Effector memory CD4-positive, alpha-beta T cell (primary cell): Measurements from ENCODE around the gene PAPPA2.

Source experiments
- DNase-seq, 3 donors: peaks; one replicate each; pipeline ENCODE4 v3.0.0-alpha.2; 2020
- H3K27ac ChIP-seq: 2 replicates; pipeline ENCODE4 v1.7.0; 2013; ENCODE audit warnings: mild to moderate bottlenecking, low read length, moderate library complexity; ENCODE audit not compliant: insufficient read depth, poor library complexity, severe bottlenecking
- H3K27me3 ChIP-seq: replicated peaks from 2 replicates; pipeline ENCODE4 v1.7.0; 2013; ENCODE audit warnings: mild to moderate bottlenecking, low read length; ENCODE audit not compliant: insufficient read depth, control insufficient read depth, poor library complexity, severe bottlenecking
- H3K36me3 ChIP-seq: 2 replicates; pipeline ENCODE4 v1.7.0; 2013; ENCODE audit warnings: mild to moderate bottlenecking, low read length, moderate library complexity; ENCODE audit not compliant: control insufficient read depth, insufficient read depth
- H3K4me1 ChIP-seq: 2 replicates; pipeline ENCODE4 v1.7.0; 2013; ENCODE audit warnings: low read length, mild to moderate bottlenecking; ENCODE audit not compliant: control insufficient read depth, insufficient read depth, poor library complexity, severe bottlenecking
- H3K4me3 ChIP-seq: 2 replicates; pipeline ENCODE4 v1.7.0; 2013; ENCODE audit warnings: low read length, low read depth, mild to moderate bottlenecking; ENCODE audit not compliant: insufficient read depth, poor library complexity, severe bottlenecking
- H3K9me3 ChIP-seq: 2 replicates; pipeline ENCODE4 v1.7.0; 2013; ENCODE audit warnings: mild to moderate bottlenecking, low read length, moderate library complexity; ENCODE audit not compliant: control insufficient read depth

PAPPA2 gene

DNA sequence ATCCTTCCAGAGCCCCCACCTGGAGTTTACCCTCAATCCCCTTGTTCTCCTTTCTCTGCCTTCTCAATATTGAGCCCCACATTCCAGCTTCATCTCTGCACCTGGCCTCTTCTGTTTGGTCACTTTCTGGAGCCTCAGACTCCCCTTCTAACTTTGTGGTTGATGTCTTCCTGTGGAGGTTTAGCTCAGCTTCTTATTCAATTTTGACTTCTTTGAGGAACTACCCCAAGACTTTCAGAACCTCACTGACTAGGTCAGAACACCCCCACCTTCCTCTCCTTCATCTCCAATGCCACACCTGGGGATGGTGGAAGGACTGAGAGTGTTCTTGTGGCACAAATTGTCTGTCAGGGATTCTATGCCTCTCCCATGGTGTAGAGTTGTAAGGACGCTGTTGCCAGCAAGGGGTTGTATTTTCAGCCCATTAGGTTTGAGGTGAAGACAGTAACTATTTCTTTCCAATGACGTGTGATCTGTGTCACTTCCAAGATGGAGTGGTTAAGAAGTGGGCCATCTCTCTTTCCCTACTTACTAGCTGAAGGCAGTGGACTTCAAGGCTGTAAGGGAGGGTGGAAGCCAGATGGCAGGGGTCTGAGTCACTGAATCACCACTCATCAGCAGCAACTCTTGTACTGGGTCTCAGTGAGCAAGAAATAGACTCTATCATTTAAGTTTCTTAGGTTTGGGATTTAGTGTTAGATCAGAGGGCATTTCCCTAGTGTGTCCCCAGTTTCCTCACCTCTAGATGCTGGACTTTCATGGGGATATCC is 80.6 kb downstream of the PAPPA2 start:
- Histone ChIP-seq H3K9me3 (no peaks in the 10 kb centered on the region), H3K4me3 (no peak overlapping the region), H3K27ac (no peak overlapping the region), H3K4me1 (no peaks in the 10 kb centered on the region), H3K27me3 (no peaks in the 10 kb centered on the region), H3K36me3 (no peaks in the 10 kb centered on the region)
- no peak for DNase-seq

DNA sequence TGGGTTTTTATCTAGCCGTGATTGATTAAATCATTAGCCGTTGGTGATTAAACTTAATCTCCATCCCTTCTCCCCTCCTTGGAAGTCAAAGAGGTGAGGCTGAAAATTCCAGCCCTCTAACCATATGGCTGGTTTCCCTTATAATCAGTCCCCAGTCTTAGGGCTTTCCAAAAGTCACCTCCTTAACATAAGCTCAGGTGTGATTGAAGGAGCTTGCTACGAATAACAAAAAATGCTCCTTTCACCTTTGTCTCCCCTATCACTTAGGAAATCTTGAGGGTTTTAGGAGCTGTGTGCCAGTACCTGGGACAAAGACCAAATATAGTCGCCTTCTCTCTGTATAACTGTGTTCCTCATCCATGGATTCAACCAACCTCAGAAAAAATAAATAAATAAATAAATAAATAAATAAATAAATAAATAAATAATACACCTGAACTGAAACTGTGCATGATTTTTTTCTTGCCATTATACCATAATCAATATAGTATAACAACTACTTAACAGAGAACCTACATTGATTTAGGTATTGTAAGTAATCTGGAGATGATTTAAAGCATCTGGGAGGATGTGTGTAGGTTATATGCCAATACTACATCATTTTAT is 82.2 kb downstream of the PAPPA2 start:
- DNase-seq, result no peak
- no peak overlapping the region for H3K27ac ChIP-seq
- no peaks in the 10 kb centered on the region for H3K36me3 ChIP-seq
- H3K4me3 ChIP-seq, result no peak overlapping the region
- H3K27me3 ChIP-seq, result no peaks in the 10 kb centered on the region
- no peaks in the 10 kb centered on the region for H3K4me1 ChIP-seq
- no peaks in the 10 kb centered on the region for H3K9me3 ChIP-seq

DNA sequence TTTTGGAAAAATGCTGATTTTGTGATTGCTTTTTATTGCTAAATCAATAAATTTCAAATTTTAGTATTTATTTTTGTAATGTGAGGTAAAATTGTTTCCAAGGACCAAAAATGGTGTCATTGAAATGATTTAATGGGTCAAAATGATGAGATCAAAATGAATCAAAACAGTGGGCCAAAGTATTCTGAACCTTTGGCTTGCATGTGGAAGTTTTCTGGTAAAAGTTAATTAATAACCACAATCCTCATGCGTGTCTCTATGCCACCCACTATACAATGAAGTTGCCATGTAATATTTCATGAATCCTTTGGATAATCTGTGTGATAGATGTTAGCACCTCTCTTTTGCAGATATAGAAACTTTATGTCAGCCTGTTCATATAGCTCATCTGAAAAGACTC is 83.8 kb downstream of the PAPPA2 start:
- Histone ChIP-seq H3K27ac (no peak overlapping the region), H3K4me1 (no peaks in the 10 kb centered on the region), H3K9me3 (no peaks in the 10 kb centered on the region), H3K4me3 (no peak overlapping the region), H3K36me3 (no peaks in the 10 kb centered on the region), H3K27me3 (no peaks in the 10 kb centered on the region)
- DNase-seq, result no peak

DNA sequence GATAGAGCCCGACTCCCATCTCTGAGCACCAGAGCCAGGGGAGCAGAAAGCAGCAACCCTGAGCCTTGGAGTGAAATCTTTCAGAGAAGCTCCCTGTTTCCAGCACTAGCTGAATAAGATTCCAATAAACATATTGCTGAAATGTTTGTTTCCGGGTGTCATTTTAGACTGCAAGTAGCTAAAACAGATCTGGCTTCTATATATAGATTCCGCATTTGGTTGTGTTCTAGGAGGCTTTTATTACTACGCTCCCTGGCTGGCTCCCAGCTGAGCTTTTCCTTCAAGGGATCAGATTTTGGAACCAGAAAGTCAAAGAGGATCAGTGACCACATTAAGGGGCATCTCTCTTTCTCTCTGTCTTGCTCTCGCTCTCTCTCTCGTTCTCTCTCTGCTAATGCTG is 88.2 kb downstream of the PAPPA2 start:
- no peak for DNase-seq
- Histone ChIP-seq H3K27ac (no peak overlapping the region), H3K9me3 (no peaks in the 10 kb centered on the region), H3K36me3 (no peaks in the 10 kb centered on the region), H3K4me1 (no peaks in the 10 kb centered on the region), H3K4me3 (no peak overlapping the region), H3K27me3 (no peaks in the 10 kb centered on the region)

DNA sequence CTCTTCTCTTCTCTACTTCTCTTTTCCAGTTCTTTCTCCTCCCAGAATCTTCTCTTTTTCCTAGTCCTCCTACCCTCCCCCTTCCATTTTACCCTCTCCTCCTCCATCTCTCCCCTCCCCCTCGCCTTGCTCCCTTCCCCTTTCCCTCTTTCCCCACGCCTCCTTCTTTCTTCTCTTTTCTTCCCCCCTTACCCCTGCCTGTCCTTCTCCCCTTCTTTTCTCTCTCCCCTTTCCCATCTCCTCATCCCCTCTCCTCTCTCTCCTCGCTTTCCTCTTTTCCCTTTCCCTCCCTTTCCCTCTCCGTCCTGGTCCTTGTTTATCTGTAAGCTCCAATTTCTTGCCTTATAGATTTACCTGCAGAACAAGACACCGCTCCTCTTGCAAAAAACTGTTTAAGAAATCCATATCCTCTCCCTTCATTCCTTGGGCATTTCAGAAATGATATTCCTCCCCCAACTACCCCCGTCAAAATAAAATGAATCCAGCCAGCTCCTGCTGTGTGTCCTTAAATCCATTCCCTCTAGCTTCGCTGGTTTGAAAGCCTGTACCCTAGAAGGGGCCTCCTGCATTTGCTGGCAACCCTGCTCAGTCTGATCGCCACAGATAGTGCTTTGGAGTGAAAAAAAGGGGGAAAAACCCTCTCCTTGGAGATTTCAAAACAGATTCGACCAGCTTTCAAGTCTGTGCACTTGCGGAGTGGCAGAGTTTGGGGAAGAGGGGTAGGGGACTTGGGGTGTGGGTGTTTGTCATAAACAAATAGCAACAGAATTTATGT is 89.4 kb downstream of the PAPPA2 start:
- no peaks in the 10 kb centered on the region for H3K9me3 ChIP-seq
- H3K27me3 ChIP-seq, result no peaks in the 10 kb centered on the region
- no peak for DNase-seq
- H3K27ac ChIP-seq, result no peak overlapping the region
- H3K36me3 ChIP-seq, result no peaks in the 10 kb centered on the region
- H3K4me1 ChIP-seq, result no peaks in the 10 kb centered on the region
- no peak overlapping the region for H3K4me3 ChIP-seq

DNA sequence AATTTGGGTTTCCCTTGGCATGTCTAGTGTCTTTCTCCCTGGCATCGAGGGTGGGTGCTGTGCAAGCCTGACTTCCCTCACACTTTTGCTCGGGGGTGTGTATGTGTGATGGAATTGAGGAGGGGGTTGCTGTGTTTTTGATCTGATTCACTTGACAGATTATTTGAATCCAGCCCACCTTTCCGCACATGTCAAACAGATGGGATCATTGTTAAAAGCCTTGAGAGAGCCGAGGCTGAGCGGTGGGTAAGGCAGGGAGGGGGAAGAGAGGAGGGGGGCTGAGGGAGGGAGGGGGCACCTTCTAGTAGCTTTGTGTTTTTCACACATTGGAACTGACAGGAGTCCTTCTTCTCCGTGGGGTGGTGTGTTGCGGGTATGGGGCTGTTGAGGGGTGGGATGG is 90.0 kb downstream of the PAPPA2 start:
- H3K27me3 ChIP-seq, result no peaks in the 10 kb centered on the region
- H3K4me1 ChIP-seq, result no peaks in the 10 kb centered on the region
- H3K27ac ChIP-seq, result no peak overlapping the region
- no peaks in the 10 kb centered on the region for H3K9me3 ChIP-seq
- no peaks in the 10 kb centered on the region for H3K36me3 ChIP-seq
- H3K4me3 ChIP-seq, result no peak overlapping the region
- no peak for DNase-seq

- DNase-seq, result no peak
- Histone ChIP-seq H3K27me3 (no peaks in the 10 kb centered on the region), H3K27ac (no peak overlapping the region), H3K9me3 (no peaks in the 10 kb centered on the region), H3K4me1 (no peaks in the 10 kb centered on the region), H3K4me3 (no peak overlapping the region), H3K36me3 (no peaks in the 10 kb centered on the region)
Observed at GRCh38 chr1:176556288-176556687, 93.3 kb downstream of the PAPPA2 start.

- Histone ChIP-seq H3K36me3 (no peaks in the 10 kb centered on the region), H3K4me1 (no peaks in the 10 kb centered on the region), H3K27ac (no peak overlapping the region), H3K27me3 (no peaks in the 10 kb centered on the region), H3K4me3 (no peak overlapping the region), H3K9me3 (no peaks in the 10 kb centered on the region)
- DNase-seq, result no peak
Observed at GRCh38 chr1:176557543-176558258, 94.7 kb downstream of the PAPPA2 start.

DNA sequence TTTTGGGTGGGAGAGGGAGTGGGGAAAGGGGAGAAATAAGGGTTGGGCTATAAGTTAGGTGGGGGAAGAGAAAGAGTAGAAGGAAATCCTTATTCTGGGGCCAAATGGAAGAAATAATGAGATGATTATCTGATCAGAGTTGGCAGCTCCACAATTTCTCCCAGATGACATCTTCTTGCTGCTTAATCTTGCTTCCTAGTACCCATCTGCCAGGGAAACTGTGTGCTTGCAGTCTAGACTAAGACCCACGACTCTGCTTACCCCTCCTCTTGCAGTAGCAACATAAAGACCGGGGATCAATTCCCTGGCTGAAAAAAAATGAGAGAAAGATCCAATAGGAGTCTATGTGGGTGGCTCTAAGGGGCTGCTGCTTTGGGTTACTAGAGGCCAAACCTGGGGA is 95.6 kb downstream of the PAPPA2 start:
- Histone ChIP-seq H3K27me3 (no peaks in the 10 kb centered on the region), H3K36me3 (no peaks in the 10 kb centered on the region), H3K9me3 (no peaks in the 10 kb centered on the region), H3K4me1 (no peaks in the 10 kb centered on the region), H3K27ac (no peak overlapping the region), H3K4me3 (no peak overlapping the region)
- DNase-seq, result no peak
